Esophagus muscularis mucosa (tissue), 4 donors: ENCODE data around the gene AFTPH. TPM values are rescaled to one million over a fixed set of nuclear protein-coding genes. Genes with fewer than 3 reads are reported as not detected.

Experiments used
- DNase-seq: peaks from one replicate; pipeline ENCODE4 v3.0.0-alpha.2; 2017; ENCODE audit errors: extremely low spot score
- H3K27ac ChIP-seq, 4 donors: fragments of 200-600 bp; sonication (generic); replicated peaks in 1 of 4; 1 replicate in 3 of 4; 2 replicates in 1 of 4; pipeline ENCODE4 v1.5.1; 2016 to 2019; ENCODE audit warnings: mild to moderate bottlenecking in 1 of 4
- H3K27me3 ChIP-seq, 4 donors: fragments of 200-600 bp; sonication (generic); one replicate each; pipeline versions ENCODE4 v1.5.1 to v1.6.0; 2016 to 2019
- H3K36me3 ChIP-seq, 4 donors: fragments of 200-600 bp; sonication (generic); one replicate each; pipeline ENCODE4 v1.5.1; 2016 to 2019
- H3K4me1 ChIP-seq, 4 donors: fragments of 200-600 bp; sonication (generic); one replicate each; pipeline ENCODE4 v1.5.1; 2016 to 2019
- H3K4me3 ChIP-seq, 4 donors: fragments of 200-600 bp; sonication (generic); 1 replicate in 2 of 4; 2 replicates in 2 of 4; pipeline ENCODE4 v1.5.1; 2016 to 2019; ENCODE audit warnings: mild to moderate bottlenecking in 4 of 4, moderate library complexity in 1 of 4
- H3K9me3 ChIP-seq, 4 donors: fragments of 200-600 bp; sonication (generic); 1 replicate in 3 of 4; 2 replicates in 1 of 4; pipeline ENCODE4 v1.5.1; 2016 to 2019
- CTCF ChIP-seq, 3 experiments: fragments of 200-600 bp in 2 of 3; fragments of 450-650 bp in 1 of 3; sonication (generic) in 2 of 3; IDR thresholded peaks; one replicate each; pipeline ENCODE4 v1.5.1; 2017 to 2019; ENCODE audit warnings: antibody characterized with exemption in 3 of 3, mild to moderate bottlenecking in 2 of 3, moderate library complexity in 1 of 3
- EP300 ChIP-seq: sonication (generic); formaldehyde crosslinking; IDR thresholded peaks from one replicate; pipeline ENCODE4 v1.6.1; 2017; ENCODE audit warnings: antibody characterized with exemption
- POLR2A ChIP-seq: fragments of 450-650 bp; IDR thresholded peaks from one replicate; pipeline ENCODE4 v1.6.1; 2017; ENCODE audit warnings: antibody characterized with exemption, moderate library complexity, mild to moderate bottlenecking, low read depth
- POLR2AphosphoS5 ChIP-seq, 2 donors: sonication (generic); formaldehyde crosslinking; IDR thresholded peaks; one replicate each; pipeline ENCODE4 v1.6.1; 2017; ENCODE audit warnings: antibody characterized with exemption in 2 of 2
- WGBS: methylation state at CpG from one replicate; pipeline ENCODE4 v1.1.5; 2018; 5-methylcytosine and 5-hydroxymethylcytosine counted together
- intact Hi-C: fragments of 100-400 bp; cut with DNase I; formaldehyde crosslinking; loops from one replicate; pipeline ENCODE4 v1.15.1; 2023
- total RNA-seq, 4 donors: library from RNA; depleted of rRNA; stranded (reverse); fragments of >200 nt; gene quantifications; one replicate each; pipeline versions ENCODE4 v1.1.0 to v1.2.1, GENCODE V29; 2016

The AFTPH gene
- total RNA-seq, 4 donors from 2014 or later = 27.5 to 36.1 (median 35.7) TPM

GRCh38 chr2:64610316-64610855 lies 86.3 kb downstream of the AFTPH start:
- WGBS = over 99% methylated on average over 6 of the region's 6 CpGs
- no peak for TF ChIP-seq EP300
- no peak for TF ChIP-seq CTCF (IDR thresholded peaks at IDR 0.05)
- TF ChIP-seq POLR2A = no peak
- no peak for TF ChIP-seq POLR2AphosphoS5 (IDR thresholded peaks at IDR 0.05)
- Histone ChIP-seq H3K36me3 (no peaks in the 10 kb centered on the region), H3K4me1 (peaks cover 8 to 30% (median 17%) of the 10 kb centered on the region in 4 donors), H3K4me3 (no peak overlapping the region), H3K9me3 (no peaks in the 10 kb centered on the region), H3K27ac (no peak overlapping the region), H3K27me3 (no peaks in the 10 kb centered on the region)
- no peak for DNase-seq
- intact Hi-C loops = no loop called here

DNA sequence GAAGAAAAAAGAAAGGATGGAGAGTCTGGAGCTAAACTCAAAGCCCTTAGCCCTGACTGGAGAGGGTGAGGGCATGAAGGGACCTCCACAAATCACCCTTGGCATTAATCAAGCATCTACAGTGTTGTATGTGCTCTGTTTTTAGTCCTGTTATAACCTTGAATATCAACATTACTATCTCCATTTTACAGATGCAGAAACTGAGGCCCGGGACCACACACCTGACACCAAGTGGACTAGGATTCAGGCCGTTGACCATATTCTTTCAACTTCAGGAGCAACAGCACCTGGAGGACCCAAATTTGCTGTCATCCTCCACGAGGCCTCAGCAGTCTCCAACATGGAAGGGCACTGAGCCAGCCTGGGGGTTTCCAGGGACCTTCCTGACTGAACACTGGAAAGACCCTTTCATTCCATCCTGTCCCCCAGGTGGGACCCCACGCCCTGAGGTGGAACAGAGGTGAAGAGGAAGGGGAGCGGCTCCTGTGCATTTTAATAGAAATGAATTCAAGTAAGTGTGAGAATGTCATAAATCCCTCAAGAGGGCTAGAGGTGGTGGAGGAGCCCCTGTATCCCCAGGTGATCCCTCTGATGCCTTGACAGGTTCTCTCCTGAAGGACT lies 88.6 kb downstream of the AFTPH start:
- no peaks in the 10 kb centered on the region for H3K27me3 ChIP-seq
- WGBS = 69% methylated on average over 4 of the region's 5 CpGs

DNA sequence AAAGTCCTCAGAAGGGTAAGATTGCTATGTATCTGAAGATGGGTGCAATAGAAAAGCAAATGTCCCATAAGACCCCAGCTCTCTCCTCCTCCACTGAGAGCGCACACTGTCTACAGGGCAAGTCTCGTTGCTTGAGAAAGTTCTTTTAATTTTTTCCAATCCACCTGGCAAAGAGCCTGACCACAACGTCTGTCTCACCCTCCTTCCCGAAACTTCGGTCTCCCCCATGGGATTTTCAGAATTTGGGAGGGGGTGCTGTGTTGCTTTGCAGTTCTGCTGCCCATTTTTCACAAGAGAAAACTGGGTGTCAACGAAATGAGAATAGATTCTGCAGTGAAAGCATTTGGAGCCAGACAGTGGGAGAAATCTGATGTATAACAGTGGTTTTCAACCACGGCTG lies 89.1 kb downstream of the AFTPH start:
- Histone ChIP-seq H3K36me3 (no peaks in the 10 kb centered on the region), H3K27me3 (no peaks in the 10 kb centered on the region), H3K4me1 (peaks cover 8 to 16% (median 13%) of the 10 kb centered on the region in 4 donors), H3K4me3 (no peak overlapping the region), H3K9me3 (no peaks in the 10 kb centered on the region), H3K27ac (no peak overlapping the region)
- TF ChIP-seq POLR2AphosphoS5 (IDR thresholded peaks at IDR 0.05) (no peak), EP300 (no peak), POLR2A (no peak), CTCF (IDR thresholded peaks at IDR 0.05) (no peak)
- no peak for DNase-seq
- 65% methylated on average over 7 of the region's 7 CpGs for WGBS
- intact Hi-C loops = no loop called here

More for the DNA sequence above, 88.6 kb downstream of the AFTPH start:
- TF ChIP-seq CTCF (IDR thresholded peaks at IDR 0.05) = no peak
- TF ChIP-seq EP300 = no peak
- TF ChIP-seq POLR2AphosphoS5 (IDR thresholded peaks at IDR 0.05) = no peak
- no peak for TF ChIP-seq POLR2A
- H3K36me3 ChIP-seq = no peaks in the 10 kb centered on the region
- H3K27ac ChIP-seq = no peak overlapping the region
- intact Hi-C loops = no loop called here
- H3K9me3 ChIP-seq = no peaks in the 10 kb centered on the region
- H3K4me1 ChIP-seq = peaks cover 8 to 21% (median 13%) of the 10 kb centered on the region in 4 donors
- H3K4me3 ChIP-seq = no peak overlapping the region
- no peak for DNase-seq

DNA sequence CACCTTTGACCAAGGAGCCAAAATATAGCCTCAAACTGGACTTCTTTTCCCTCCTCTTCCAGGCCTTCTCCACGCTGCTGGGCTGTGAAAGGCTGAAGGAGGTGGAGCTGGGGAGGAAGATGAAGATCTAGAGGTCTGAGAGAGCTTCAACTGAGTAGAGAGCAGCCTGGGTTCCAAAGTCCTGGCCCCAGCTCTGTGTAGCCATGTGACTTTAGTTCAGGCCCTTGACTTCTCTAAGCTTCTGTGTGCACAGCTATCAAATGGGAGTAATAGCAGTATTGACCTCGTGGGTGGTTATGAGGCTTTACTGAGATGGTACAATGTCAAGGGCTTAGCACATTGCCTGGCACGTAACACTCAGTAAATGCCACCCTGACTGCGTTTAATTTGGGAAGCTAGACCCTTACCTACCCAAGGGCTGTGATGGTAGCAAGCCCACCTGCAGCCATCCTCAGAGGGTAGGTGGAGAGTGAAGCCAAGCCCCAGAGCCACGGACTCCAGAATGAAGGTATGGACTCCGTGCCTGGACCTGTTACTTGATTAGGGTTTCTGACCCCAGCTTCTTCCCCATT lies 91.2 kb downstream of the AFTPH start:
- intact Hi-C loops = no loop called here
- no peak for DNase-seq
- Histone ChIP-seq H3K27me3 (no peaks in the 10 kb centered on the region), H3K36me3 (no peaks in the 10 kb centered on the region), H3K9me3 (no peaks in the 10 kb centered on the region), H3K4me3 (no peak overlapping the region), H3K4me1 (peaks cover 0 to 4% (median 0%) of the 10 kb centered on the region in 4 donors), H3K27ac (no peak overlapping the region)
- no peak for TF ChIP-seq EP300
- TF ChIP-seq POLR2AphosphoS5 (IDR thresholded peaks at IDR 0.05) = no peak
- no peak for TF ChIP-seq POLR2A
- TF ChIP-seq CTCF (IDR thresholded peaks at IDR 0.05) = no peak
- WGBS = 92% methylated on average over 6 of the region's 6 CpGs
